EH (cell line): ENCODE data around the gene PTPRO.
A peak's percentile ranks its signal among the peaks of the same experiment; 100 is the strongest.

Source experiments
- DNase-seq: peaks from one replicate; pipeline ENCODE4 v3.0.0-alpha.2; 2015; ENCODE audit warnings: low read depth

Gene PTPRO

GRCh38 chr12:15527201-15528080 lies 205.1 kb downstream of the PTPRO start:
- DNase-seq, result peak; percentile 41

GRCh38 chr12:15528666-15529065 lies 206.4 kb downstream of the PTPRO start:
- no peak for DNase-seq

GRCh38 chr12:15530361-15530760 lies 208.1 kb downstream of the PTPRO start:
- no peak for DNase-seq

GRCh38 chr12:15532364-15532977 lies 210.2 kb downstream of the PTPRO start:
- DNase-seq, result peak; percentile 85

- DNase-seq, result peak; percentile 56
Measured at GRCh38 chr12:15534322-15534721, 212.0 kb downstream of the PTPRO start.

GRCh38 chr12:15534874-15535273 lies 212.6 kb downstream of the PTPRO start:
- DNase-seq, result peak; percentile 70

- DNase-seq, result peak; percentile 24
Measured at GRCh38 chr12:15535352-15535781, 213.1 kb downstream of the PTPRO start.

- DNase-seq, result no peak
Measured at GRCh38 chr12:15536446-15536845, 214.1 kb downstream of the PTPRO start.

GRCh38 chr12:15538881-15539280 lies 216.6 kb downstream of the PTPRO start:
- peak; percentile 43 for DNase-seq

GRCh38 chr12:15540005-15540404 lies 217.7 kb downstream of the PTPRO start:
- no peak for DNase-seq

- peak; percentile 94 for DNase-seq
Measured at GRCh38 chr12:15540469-15540872, 218.2 kb downstream of the PTPRO start.

GRCh38 chr12:15541996-15542631 lies 219.8 kb downstream of the PTPRO start:
- DNase-seq, result peak; percentile 66

- DNase-seq, result no peak
Measured at GRCh38 chr12:15543347-15543746, 221.0 kb downstream of the PTPRO start.

GRCh38 chr12:15544589-15544988 lies 222.3 kb downstream of the PTPRO start:
- DNase-seq, result no peak

GRCh38 chr12:15545334-15545733 lies 223.0 kb downstream of the PTPRO start:
- DNase-seq, result no peak

GRCh38 chr12:15546102-15546701 lies 223.9 kb downstream of the PTPRO start:
- DNase-seq, result peak; percentile 22

- no peak for DNase-seq
Measured at GRCh38 chr12:15547063-15547462, 224.8 kb downstream of the PTPRO start.

- DNase-seq, result no peak
Measured at GRCh38 chr12:15547691-15548090, 225.4 kb downstream of the PTPRO start.

GRCh38 chr12:15550793-15551192 lies 228.5 kb downstream of the PTPRO start:
- no peak for DNase-seq

- DNase-seq, result peak; percentile 53
Measured at GRCh38 chr12:15555446-15555845, 233.1 kb downstream of the PTPRO start.

GRCh38 chr12:15556411-15557102 lies 234.2 kb downstream of the PTPRO start:
- DNase-seq, result peak; percentile 75
